Measurements from ENCODE around the gene TYMS.
A peak's percentile ranks its signal among the peaks of the same experiment; 100 is the strongest.
"Not testable (repeated sequence)": the region's sequence is repeated elsewhere in the genome, so short reads cannot be mapped to it uniquely, and the experiment has no call there.

Gene TYMS

GRCh38 chr18:679516-679915 lies 22.1 kb downstream of the TYMS start:
- no peak for DNase-seq

- no peak for DNase-seq
These were observed 22.9 kb downstream of the TYMS start for GRCh38 chr18:680392-680791.

GRCh38 chr18:681985-682384 lies 24.5 kb downstream of the TYMS start:
- no peak for DNase-seq

GRCh38 chr18:682416-682815 lies 25.0 kb downstream of the TYMS start:
- not testable (repeated sequence) for DNase-seq

GRCh38 chr18:682833-683232 lies 25.4 kb downstream of the TYMS start:
- DNase-seq = no peak

- no peak for DNase-seq
These were observed 26.1 kb downstream of the TYMS start for GRCh38 chr18:683531-683930.

- DNase-seq = no peak
These were observed 28.0 kb downstream of the TYMS start for GRCh38 chr18:685438-685837.

- no peak for DNase-seq
These were observed 29.1 kb downstream of the TYMS start for GRCh38 chr18:686339-687111.

GRCh38 chr18:688323-688722 lies 30.9 kb downstream of the TYMS start:
- DNase-seq = no peak

GRCh38 chr18:692824-693223 lies 35.4 kb downstream of the TYMS start:
- DNase-seq = no peak

- DNase-seq = peak; percentile 7
These were observed 36.2 kb downstream of the TYMS start for GRCh38 chr18:693466-694187.

- no peak for DNase-seq
These were observed 39.6 kb downstream of the TYMS start for GRCh38 chr18:697012-697411.

- DNase-seq = peak; percentile 32
These were observed 40.3 kb downstream of the TYMS start for GRCh38 chr18:697800-698199.

GRCh38 chr18:703213-703967 lies 45.9 kb downstream of the TYMS start:
- no peak for DNase-seq

- no peak for DNase-seq
These were observed 49.0 kb downstream of the TYMS start for GRCh38 chr18:706405-706804.

- no peak for DNase-seq
These were observed 50.6 kb downstream of the TYMS start for GRCh38 chr18:708096-708495.

- DNase-seq = no peak
These were observed 52.3 kb downstream of the TYMS start for GRCh38 chr18:709771-710170.

- DNase-seq = no peak
These were observed 53.2 kb downstream of the TYMS start for GRCh38 chr18:710418-711300.

- DNase-seq = no peak
These were observed 53.8 kb downstream of the TYMS start for GRCh38 chr18:711310-711656.

- DNase-seq = peak; percentile 38
These were observed 54.4 kb downstream of the TYMS start for GRCh38 chr18:711657-712400.

- peak; percentile 75 for DNase-seq
These were observed 55.1 kb downstream of the TYMS start, which contains the start of gene ENOSF1 for GRCh38 chr18:712401-713134. Gene ENOSF1, minus strand, starts transcription at chr18:712630. Its CDS starts 43 bp downstream, at chr18:712587.
